HepG2 (cell line): Measurements from ENCODE around the gene COMT. TPM values are rescaled to one million over a fixed set of nuclear protein-coding genes. Genes with fewer than 3 reads are reported as not detected.

ENCODE experiments used
- ATAC-seq: fragments of 200-7000 bp; cut with Tn5 transposase; 3 replicates; pipeline ENCODE4 v1.9.1; 2020; ENCODE audit warnings: mild to moderate bottlenecking, moderate library complexity
- BruUV-seq: library from RNA; stranded (reverse); fragments of 400-500 nt; replicated peaks from 2 replicates; lab custom pipeline; 2021; lab: Mats Ljungman, UMichigan
- CTCF ChIA-PET: fragments of 300-600 bp; formaldehyde crosslinking; extraction: SDS; loops from one replicate; lab custom pipeline; 2021; ENCODE audit warnings: low total read pairs, inconsistent platforms, low intra/inter-chr PET ratio; lab: Yijun Ruan, JAX
- POLR2A ChIA-PET: fragments of 350-600 bp; sonication (Branson Sonifier 250); formaldehyde crosslinking; loops from one replicate; lab custom pipeline; 2020; ENCODE audit warnings: antibody characterized with exemption, inconsistent platforms; lab: Yijun Ruan, JAX
- DNase-seq: peaks from one replicate; pipeline ENCODE4 v3.0.0-alpha.2; 2015; ENCODE audit warnings: low spot score
- FAIRE-seq: peaks from 3 replicates; lab custom pipeline; 2011; peaks lifted over from hg19 to GRCh38; lab: Jason Lieb, UNC
- H2AFZ ChIP-seq: one replicate; pipeline ENCODE4 v1.6.1; 2011; ENCODE audit warnings: low read length, inconsistent platforms
- H3K27ac ChIP-seq: fragments of 300-600 bp; 3 replicates; pipeline ENCODE4 v1.8.0; 2011; ENCODE audit warnings: mixed run types, mild to moderate bottlenecking, mixed read lengths, low read length, inconsistent platforms; ENCODE audit not compliant: insufficient read depth; ENCODE audit errors: extremely low read length
- H3K27me3 ChIP-seq, 2 experiments: fragments of 200-600 bp in 1 of 2; 2 replicates in 1 of 2; 3 replicates in 1 of 2; pipeline versions ENCODE4 v1.6.0 to v1.8.0; 2011; ENCODE audit warnings: low read length in 2 of 2, mild to moderate bottlenecking in 2 of 2, moderate library complexity in 2 of 2, inconsistent platforms in 1 of 2; ENCODE audit not compliant: insufficient read depth in 2 of 2, control insufficient read depth in 1 of 2
- H3K36me3 ChIP-seq, 2 experiments: fragments of 200-600 bp in 1 of 2; replicated peaks in 1 of 2; 2 replicates in 1 of 2; 3 replicates in 1 of 2; pipeline versions ENCODE4 v1.5.1 to v1.8.0; 2011; ENCODE audit warnings: low read length in 2 of 2, inconsistent platforms in 1 of 2; ENCODE audit not compliant: insufficient read depth in 2 of 2, control insufficient read depth in 1 of 2
- H3K4me1 ChIP-seq: 2 replicates; pipeline ENCODE4 v1.5.1; 2012; ENCODE audit warnings: low read length, inconsistent platforms; ENCODE audit not compliant: insufficient read depth
- H3K4me2 ChIP-seq: 2 replicates; pipeline ENCODE4 v1.6.0; 2011; ENCODE audit warnings: low read depth, low read length, inconsistent platforms
- H3K4me3 ChIP-seq, 3 experiments: fragments of 200-600 bp in 1 of 3; sonication (generic), shearing (Covaris generic) in 1 of 3; replicated peaks in 1 of 3; 2 replicates each; pipeline ENCODE4 v1.5.1; 2011 to 2016; ENCODE audit warnings: low read length in 3 of 3, inconsistent platforms in 2 of 3, low read depth in 2 of 3, mild to moderate bottlenecking in 2 of 3, control low read depth in 1 of 3, mixed read lengths in 1 of 3; ENCODE audit not compliant: insufficient read depth in 1 of 3
- H3K79me2 ChIP-seq: one replicate; pipeline ENCODE4 v1.6.1; 2011; ENCODE audit warnings: low read length, inconsistent platforms; ENCODE audit not compliant: insufficient read depth
- H3K9ac ChIP-seq: 2 replicates; pipeline ENCODE4 v1.6.0; 2011; ENCODE audit warnings: mild to moderate bottlenecking, low read depth, low read length, inconsistent platforms; ENCODE audit not compliant: insufficient read depth
- H3K9me3 ChIP-seq: 2 replicates; pipeline ENCODE4 v1.5.1; 2012; ENCODE audit warnings: mild to moderate bottlenecking, low read length
- H4K20me1 ChIP-seq: 2 replicates; pipeline ENCODE4 v1.6.0; 2011; ENCODE audit warnings: inconsistent platforms, mild to moderate bottlenecking, low read length, moderate library complexity; ENCODE audit not compliant: insufficient read depth
- AGO2 ChIP-seq: fragments of 200-400 bp; formaldehyde crosslinking; optimal IDR thresholded peaks from 2 replicates; pipeline ENCODE3; 2017; ENCODE audit warnings: mild to moderate bottlenecking, low read depth, low read length, moderate library complexity
- FOXA3 ChIP-seq: IDR thresholded peaks from 2 replicates; pipeline ENCODE4 v1.6.1; 2016; ENCODE audit warnings: missing genetic modification reagents, missing compliant biosample characterization
- HMG20A ChIP-seq: IDR thresholded peaks from 2 replicates; pipeline ENCODE4 v1.6.1; 2016; ENCODE audit warnings: borderline replicate concordance
- POLR2G ChIP-seq: fragments of 200-400 bp; formaldehyde crosslinking; IDR thresholded peaks from 2 replicates; pipeline ENCODE4 v1.6.1; 2018; ENCODE audit warnings: mild to moderate bottlenecking, low read depth, low read length, moderate library complexity
- RAD21 ChIP-seq: fragments of 450-650 bp; formaldehyde crosslinking; IDR thresholded peaks from 2 replicates; pipeline ENCODE4 v1.5.0; 2020; ENCODE audit warnings: mild to moderate bottlenecking
- RBAK ChIP-seq: sonication (generic); formaldehyde crosslinking; IDR thresholded peaks from 2 replicates; pipeline ENCODE4 v1.5.1; 2020; ENCODE audit warnings: mild to moderate bottlenecking, missing genetic modification reagents
- RBFOX2 ChIP-seq: fragments of 200-400 bp; formaldehyde crosslinking; IDR thresholded peaks from 2 replicates; pipeline ENCODE4 v1.6.1; 2017; ENCODE audit warnings: low read depth, mild to moderate bottlenecking, low read length
- SRF ChIP-seq: IDR thresholded peaks from 2 replicates; pipeline ENCODE4 v1.6.1; 2011; ENCODE audit warnings: mild to moderate bottlenecking, low read depth, low read length, moderate library complexity
- STAG1 ChIP-seq: sonication (generic); formaldehyde crosslinking; IDR thresholded peaks from 2 replicates; pipeline ENCODE4 v1.4.0; 2020; ENCODE audit warnings: missing genetic modification reagents
- ZNF337 ChIP-seq: sonication (generic); formaldehyde crosslinking; IDR thresholded peaks from 2 replicates; pipeline ENCODE4 v1.5.1; 2020; ENCODE audit warnings: missing genetic modification reagents, low read depth, mild to moderate bottlenecking, borderline replicate concordance
- ZNF451 ChIP-seq: sonication (generic); formaldehyde crosslinking; IDR thresholded peaks from 2 replicates; pipeline ENCODE4 v1.5.0; 2020; ENCODE audit warnings: mild to moderate bottlenecking, missing genetic modification reagents
- ZNF761 ChIP-seq: sonication (generic); formaldehyde crosslinking; conservative IDR thresholded peaks from 2 replicates; pipeline ENCODE4 v1.4.0; 2020; ENCODE audit warnings: mild to moderate bottlenecking, missing genetic modification reagents
- ZSCAN12 ChIP-seq: sonication (generic); formaldehyde crosslinking; IDR thresholded peaks from 2 replicates; pipeline ENCODE4 v1.9.0; 2021; ENCODE audit warnings: mild to moderate bottlenecking, missing genetic modification reagents
- WGBS: methylation state at CpG from one replicate; pipeline ENCODE4 v1.1.6; 2017; ENCODE audit warnings: low lambda C conversion rate; 5-methylcytosine and 5-hydroxymethylcytosine counted together
- in situ Hi-C: cut with HindIII; loops from 2 replicates; pipeline ENCODE4 v1.10.0; 2017; ENCODE audit warnings: low pct_unique_long_range_greater_than_20kb; ENCODE audit not compliant: extremely low pct_ligation_motif_present
- intact Hi-C: fragments of 100-400 bp; cut with micrococcal nuclease; formaldehyde crosslinking; loops from one replicate; pipeline ENCODE4 v1.10.0; 2022; ENCODE audit not compliant: unreplicated experiment
- polyA plus RNA-seq, 8 experiments: library from polyadenylated mRNA; depleted of rRNA in 3 of 8; stranded (reverse) in 7 of 8; unstranded in 1 of 8; fragments of >200 nt; fragmentation: Illumina TruSeq in 4 of 8; extraction: Trizol in 4 of 8; gene quantifications; 2 replicates each; pipeline versions ENCODE4 v1.2.1 to v1.2.3, GENCODE V29; 2011 to 2016; ENCODE audit warnings: low read depth in 4 of 8, missing spikeins in 1 of 8, mixed read lengths in 1 of 8; ENCODE audit not compliant: insufficient read depth in 1 of 8
- total RNA-seq, 5 experiments: library from RNA; depleted of rRNA; stranded (reverse); fragments of >200 nt; fragmentation: Illumina TruSeq; extraction: Trizol; gene quantifications; 2 replicates each; pipeline ENCODE4 v1.2.3, GENCODE V29; 2016; ENCODE audit warnings: low read depth in 1 of 5
- TF ChIP-seq, protein P1 (sequence below): sonication (generic); formaldehyde crosslinking; conservative IDR thresholded peaks from 2 replicates; pipeline ENCODE4 v1.4.0; 2020; ENCODE audit warnings: mild to moderate bottlenecking, missing genetic modification reagents, moderate library complexity
- TF ChIP-seq, protein P2 (sequence below): sonication (generic); formaldehyde crosslinking; IDR thresholded peaks from 2 replicates; pipeline ENCODE4 v1.5.1; 2020; ENCODE audit warnings: mild to moderate bottlenecking, moderate library complexity, missing genetic modification reagents

Gene COMT
- total and polyA plus RNA-seq, 2 of the 13 experiments (the other 11 are each of a cell fraction or from before 2014, with no cell fraction given) = 156 to 162 TPM

- TF ChIP-seq ZNF761 (CRISPR knock-in tag) (0 out of 2 replicates have a peak, but pooled peaks have one; percentile 0), HMG20A (CRISPR knock-in tag) (no peak), ZSCAN12 (CRISPR knock-in tag) (no peak), AGO2 (peak; percentile 51), RBFOX2 (peak; percentile 8; the same call in 1 of the 2 replicates)
Measured at GRCh38 chr22:19964701-19965386, 23.3 kb downstream of the COMT start (continued).

DNA sequence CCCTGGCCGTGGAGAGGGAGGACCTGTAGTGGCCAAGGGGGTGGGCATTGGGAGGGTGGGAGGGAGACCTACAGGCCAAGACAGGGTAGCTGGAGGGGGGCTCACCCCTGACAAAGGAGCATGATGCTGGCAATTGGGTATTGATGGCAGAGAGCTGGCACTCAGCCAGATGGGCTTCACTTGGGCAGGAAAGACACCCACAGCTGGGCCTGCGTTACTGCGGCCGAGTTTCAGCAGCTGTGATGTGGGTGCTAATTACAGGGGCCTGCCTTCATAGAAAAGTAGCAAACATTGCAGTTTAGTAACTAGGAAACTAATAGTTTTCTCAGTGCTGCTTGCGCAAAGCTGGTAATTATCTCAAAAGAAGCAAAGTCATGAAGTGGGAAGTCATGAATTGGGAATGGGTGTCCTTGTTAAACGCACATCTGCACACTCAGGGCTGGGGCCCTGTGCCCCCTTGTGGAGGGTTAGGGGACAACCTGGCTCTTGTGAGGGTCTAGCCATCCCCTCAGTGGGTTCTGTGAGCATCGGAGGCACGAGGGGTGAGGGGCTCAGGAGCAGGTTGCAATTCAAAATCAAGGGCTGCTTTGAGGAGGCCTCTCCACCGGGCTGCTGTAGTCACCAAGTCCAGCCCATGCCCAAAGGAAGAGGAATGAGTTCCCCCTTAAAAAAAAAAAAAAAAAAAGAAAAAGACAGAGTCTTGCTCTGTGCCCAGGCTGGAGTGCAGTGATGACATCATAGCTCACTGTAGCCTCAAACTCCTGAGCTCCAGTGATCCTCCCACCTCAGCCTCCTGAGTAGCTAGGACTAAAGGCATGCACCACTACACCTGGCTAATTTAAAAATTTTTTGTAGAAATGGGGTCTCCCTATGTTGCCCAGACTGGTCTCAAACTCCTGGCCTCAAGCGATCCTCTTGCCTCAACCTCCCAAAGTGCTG is 24.5 kb downstream of the COMT start:
- Histone ChIP-seq H3K9ac (no peak overlapping the region), H3K4me3 (no peak overlapping the region), H3K27me3 (no peaks in the 10 kb centered on the region), H3K36me3 (peaks cover 14 to 41% of the 10 kb centered on the region in 2 experiments; a peak in 4 of 5 replicates), H3K4me2 (no peak overlapping the region), H2AFZ (no peak overlapping the region), H3K27ac (peak overlapping the region; percentile 40), H3K4me1 (peaks cover 68% of the 10 kb centered on the region), H3K79me2 (peaks cover 12% of the 10 kb centered on the region), H3K9me3 (no peaks in the 10 kb centered on the region), H4K20me1 (no peaks in the 10 kb centered on the region; the same call in 1 of the 2 replicates)
- no peak for FAIRE-seq
- in situ Hi-C loops = no loop called here
- CTCF ChIA-PET = interaction anchor here (0.8 to 2.0 kb wide), 2 partner anchors 12 to 14 kb away, joined by 3 to 7 read pairs; no protein-coding TSS in a partner anchor
- BruUV-seq = no TSS peak
- 93% methylated on average over 10 of the region's 10 CpGs for WGBS
- intact Hi-C loops = no loop called here
- POLR2A ChIA-PET = interaction anchor here (1.0 to 2.0 kb wide), 2 partner anchors 48 to 55 kb away, joined by 3 to 7 read pairs; partner anchors contain the start of gene TANGO2
- ATAC-seq = no peak
- DNase-seq = no peak
- TF ChIP-seq, protein P1, sequence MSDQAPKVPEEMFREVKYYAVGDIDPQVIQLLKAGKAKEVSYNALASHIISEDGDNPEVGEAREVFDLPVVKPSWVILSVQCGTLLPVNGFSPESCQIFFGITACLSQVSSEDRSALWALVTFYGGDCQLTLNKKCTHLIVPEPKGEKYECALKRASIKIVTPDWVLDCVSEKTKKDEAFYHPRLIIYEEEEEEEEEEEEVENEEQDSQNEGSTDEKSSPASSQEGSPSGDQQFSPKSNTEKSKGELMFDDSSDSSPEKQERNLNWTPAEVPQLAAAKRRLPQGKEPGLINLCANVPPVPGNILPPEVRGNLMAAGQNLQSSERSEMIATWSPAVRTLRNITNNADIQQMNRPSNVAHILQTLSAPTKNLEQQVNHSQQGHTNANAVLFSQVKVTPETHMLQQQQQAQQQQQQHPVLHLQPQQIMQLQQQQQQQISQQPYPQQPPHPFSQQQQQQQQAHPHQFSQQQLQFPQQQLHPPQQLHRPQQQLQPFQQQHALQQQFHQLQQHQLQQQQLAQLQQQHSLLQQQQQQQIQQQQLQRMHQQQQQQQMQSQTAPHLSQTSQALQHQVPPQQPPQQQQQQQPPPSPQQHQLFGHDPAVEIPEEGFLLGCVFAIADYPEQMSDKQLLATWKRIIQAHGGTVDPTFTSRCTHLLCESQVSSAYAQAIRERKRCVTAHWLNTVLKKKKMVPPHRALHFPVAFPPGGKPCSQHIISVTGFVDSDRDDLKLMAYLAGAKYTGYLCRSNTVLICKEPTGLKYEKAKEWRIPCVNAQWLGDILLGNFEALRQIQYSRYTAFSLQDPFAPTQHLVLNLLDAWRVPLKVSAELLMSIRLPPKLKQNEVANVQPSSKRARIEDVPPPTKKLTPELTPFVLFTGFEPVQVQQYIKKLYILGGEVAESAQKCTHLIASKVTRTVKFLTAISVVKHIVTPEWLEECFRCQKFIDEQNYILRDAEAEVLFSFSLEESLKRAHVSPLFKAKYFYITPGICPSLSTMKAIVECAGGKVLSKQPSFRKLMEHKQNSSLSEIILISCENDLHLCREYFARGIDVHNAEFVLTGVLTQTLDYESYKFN (CRISPR knock-in tag) = no peak
- peak; percentile 12; the same call in 1 of the 2 replicates for TF ChIP-seq STAG1 (CRISPR knock-in tag)
- 0 out of 2 replicates have a peak, but pooled peaks have one; percentile 24 for TF ChIP-seq RAD21 (CRISPR knock-in tag)
- no peak for TF ChIP-seq SRF
- no peak for TF ChIP-seq FOXA3
- TF ChIP-seq, protein P2, sequence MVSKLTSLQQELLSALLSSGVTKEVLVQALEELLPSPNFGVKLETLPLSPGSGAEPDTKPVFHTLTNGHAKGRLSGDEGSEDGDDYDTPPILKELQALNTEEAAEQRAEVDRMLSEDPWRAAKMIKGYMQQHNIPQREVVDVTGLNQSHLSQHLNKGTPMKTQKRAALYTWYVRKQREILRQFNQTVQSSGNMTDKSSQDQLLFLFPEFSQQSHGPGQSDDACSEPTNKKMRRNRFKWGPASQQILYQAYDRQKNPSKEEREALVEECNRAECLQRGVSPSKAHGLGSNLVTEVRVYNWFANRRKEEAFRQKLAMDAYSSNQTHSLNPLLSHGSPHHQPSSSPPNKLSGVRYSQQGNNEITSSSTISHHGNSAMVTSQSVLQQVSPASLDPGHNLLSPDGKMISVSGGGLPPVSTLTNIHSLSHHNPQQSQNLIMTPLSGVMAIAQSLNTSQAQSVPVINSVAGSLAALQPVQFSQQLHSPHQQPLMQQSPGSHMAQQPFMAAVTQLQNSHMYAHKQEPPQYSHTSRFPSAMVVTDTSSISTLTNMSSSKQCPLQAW (CRISPR knock-in tag) = 0 out of 2 replicates have a peak, but pooled peaks have one; percentile 43
- TF ChIP-seq RBAK (CRISPR knock-in tag) = no peak
- TF ChIP-seq ZNF337 (CRISPR knock-in tag) = no peak
- no peak for TF ChIP-seq ZNF451 (CRISPR knock-in tag)
- TF ChIP-seq POLR2G = peak; percentile 32; the same call in 1 of the 2 replicates
